HG03457 (cell line): Measurements from ENCODE around the gene PIK3R1.
"Not testable (repeated sequence)": the region's sequence is repeated elsewhere in the genome, so short reads cannot be mapped to it uniquely, and the experiment has no call there.

Source experiments
- ATAC-seq: cut with Tn5 transposase; IDR thresholded peaks from one replicate; pipeline ENCODE4 v1.9.1; 2021; ENCODE audit warnings: moderate number of reproducible peaks; ENCODE audit not compliant: unreplicated experiment

The PIK3R1 gene

GRCh38 chr5:68225911-68226545 lies 10.5 kb downstream of the PIK3R1 start:
- no peak for ATAC-seq

GRCh38 chr5:68226546-68227073 lies 11.1 kb downstream of the PIK3R1 start:
- no peak for ATAC-seq

GRCh38 chr5:68227532-68228160 lies 12.1 kb downstream of the PIK3R1 start:
- ATAC-seq = no peak

GRCh38 chr5:68229416-68229815 lies 13.9 kb downstream of the PIK3R1 start:
- no peak for ATAC-seq

GRCh38 chr5:68230285-68230684 lies 14.7 kb downstream of the PIK3R1 start:
- ATAC-seq = no peak

GRCh38 chr5:68231414-68232076 lies 16.0 kb downstream of the PIK3R1 start:
- no peak for ATAC-seq

GRCh38 chr5:68232277-68232676 lies 16.7 kb downstream of the PIK3R1 start:
- no peak for ATAC-seq

- ATAC-seq = no peak
Observed at GRCh38 chr5:68233075-68233474, 17.5 kb downstream of the PIK3R1 start.

- ATAC-seq = not testable (repeated sequence)
Observed at GRCh38 chr5:68235229-68235628, 19.7 kb downstream of the PIK3R1 start.

- no peak for ATAC-seq
Observed at GRCh38 chr5:68237715-68238114, 22.2 kb downstream of the PIK3R1 start.

GRCh38 chr5:68239487-68239886 lies 23.9 kb downstream of the PIK3R1 start:
- ATAC-seq = peak; percentile 90

GRCh38 chr5:68240202-68240601 lies 24.6 kb downstream of the PIK3R1 start:
- peak; percentile 56 for ATAC-seq

GRCh38 chr5:68240771-68241170 lies 25.2 kb downstream of the PIK3R1 start:
- ATAC-seq = no peak

- no peak for ATAC-seq
Observed at GRCh38 chr5:68242743-68243142, 27.2 kb downstream of the PIK3R1 start.

- no peak for ATAC-seq
Observed at GRCh38 chr5:68243251-68243650, 27.7 kb downstream of the PIK3R1 start.

- no peak for ATAC-seq
Observed at GRCh38 chr5:68243681-68244080, 28.1 kb downstream of the PIK3R1 start.

- ATAC-seq = no peak
Observed at GRCh38 chr5:68245319-68245718, 29.8 kb downstream of the PIK3R1 start.

GRCh38 chr5:68246802-68247201 lies 31.2 kb downstream of the PIK3R1 start:
- ATAC-seq = no peak

GRCh38 chr5:68247627-68248026 lies 32.1 kb downstream of the PIK3R1 start:
- ATAC-seq = no peak

- no peak for ATAC-seq
Observed at GRCh38 chr5:68248896-68249295, 33.3 kb downstream of the PIK3R1 start.

- no peak for ATAC-seq
Observed at GRCh38 chr5:68249520-68249919, 34.0 kb downstream of the PIK3R1 start.

- ATAC-seq = no peak
Observed at GRCh38 chr5:68250661-68251298, 35.2 kb downstream of the PIK3R1 start.
